A549 (cell line): Measurements from ENCODE around the gene WNT7A.

Experiments used
- EHMT2 ChIP-seq: fragments of 200-600 bp; sonication (generic); IDR thresholded peaks from 2 replicates; pipeline ENCODE4 v1.6.1; 2016; ENCODE audit warnings: antibody characterized with exemption, low read depth, mild to moderate bottlenecking, moderate library complexity
- JUN ChIP-seq, 2 experiments: fragments of >200 bp; sonication (Bioruptor Twin); formaldehyde crosslinking; IDR thresholded peaks; 2 replicates in 1 of 2; 3 replicates in 1 of 2; pipeline ENCODE4 v1.6.1; 2016 to 2017
- POLR2A ChIP-seq: IDR thresholded peaks from 2 replicates; pipeline ENCODE4 v1.6.1; 2012; ENCODE audit warnings: mild to moderate bottlenecking, low read length
- RCOR1 ChIP-seq: fragments of 150-350 bp; IDR thresholded peaks from 2 replicates; pipeline ENCODE4 v1.6.1; 2014; ENCODE audit warnings: antibody characterized with exemption, low read length, low read depth
- SREBF2 ChIP-seq: fragments of 450-650 bp; IDR thresholded peaks from 2 replicates; pipeline ENCODE4 v1.6.1; 2014; ENCODE audit warnings: mild to moderate bottlenecking, moderate library complexity
- TF ChIP-seq, protein P1 (sequence below): fragments of >200 bp; sonication (Bioruptor Twin); formaldehyde crosslinking; IDR thresholded peaks from 3 replicates; pipeline ENCODE4 v1.5.1; 2016
- TF ChIP-seq, protein P2 (sequence below): fragments of 200-600 bp; sonication (generic); IDR thresholded peaks from 2 replicates; pipeline ENCODE4 v1.6.1; 2016; ENCODE audit warnings: antibody characterized with exemption, mild to moderate bottlenecking, moderate library complexity

DNA sequence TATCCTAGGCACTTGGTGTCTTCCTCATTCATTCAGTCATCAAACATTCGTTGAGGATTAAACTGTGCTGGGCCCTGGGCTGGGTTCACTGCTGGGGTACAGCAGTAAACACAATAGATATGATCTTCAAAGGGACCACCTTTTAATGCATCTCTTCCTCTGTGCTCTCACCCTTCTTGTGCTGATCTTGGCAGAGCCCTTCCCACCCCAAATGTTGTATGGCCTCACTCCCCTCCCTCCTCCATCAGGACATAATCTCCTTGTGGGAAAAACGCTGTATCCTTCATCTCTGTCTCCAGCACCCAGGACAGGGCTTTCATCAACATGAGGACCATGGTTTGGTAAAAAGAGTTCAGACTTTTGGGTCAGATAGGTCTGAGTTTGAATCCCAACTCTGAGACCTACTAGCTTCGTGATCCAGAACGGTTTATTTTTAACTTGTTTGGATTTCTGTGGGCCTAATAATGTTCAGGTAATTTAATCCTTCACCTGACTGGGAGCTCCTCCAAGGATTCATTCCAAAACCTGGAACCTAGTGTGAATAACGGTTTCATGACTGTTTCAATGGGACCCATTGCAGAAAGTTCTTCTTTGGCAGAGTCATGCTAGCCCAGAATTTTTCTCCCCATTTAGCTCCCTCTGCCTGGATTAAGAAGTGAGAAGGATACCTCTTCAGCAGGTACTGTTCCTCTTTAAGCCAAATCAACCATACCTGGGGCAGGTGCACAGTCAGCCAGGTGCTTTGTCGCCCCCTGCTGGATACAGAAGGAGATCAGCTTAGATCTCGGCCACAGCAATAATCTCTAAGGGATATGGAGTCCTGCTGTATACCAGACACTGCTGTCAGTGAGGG, 5.2 kb upstream of the WNT7A start:
- TF ChIP-seq EHMT2, result no peak
- no peak for TF ChIP-seq JUN (IDR thresholded peaks at IDR 0.05)
- TF ChIP-seq RCOR1, result no peak
- TF ChIP-seq SREBF2, result no peak
- TF ChIP-seq, protein P1, sequence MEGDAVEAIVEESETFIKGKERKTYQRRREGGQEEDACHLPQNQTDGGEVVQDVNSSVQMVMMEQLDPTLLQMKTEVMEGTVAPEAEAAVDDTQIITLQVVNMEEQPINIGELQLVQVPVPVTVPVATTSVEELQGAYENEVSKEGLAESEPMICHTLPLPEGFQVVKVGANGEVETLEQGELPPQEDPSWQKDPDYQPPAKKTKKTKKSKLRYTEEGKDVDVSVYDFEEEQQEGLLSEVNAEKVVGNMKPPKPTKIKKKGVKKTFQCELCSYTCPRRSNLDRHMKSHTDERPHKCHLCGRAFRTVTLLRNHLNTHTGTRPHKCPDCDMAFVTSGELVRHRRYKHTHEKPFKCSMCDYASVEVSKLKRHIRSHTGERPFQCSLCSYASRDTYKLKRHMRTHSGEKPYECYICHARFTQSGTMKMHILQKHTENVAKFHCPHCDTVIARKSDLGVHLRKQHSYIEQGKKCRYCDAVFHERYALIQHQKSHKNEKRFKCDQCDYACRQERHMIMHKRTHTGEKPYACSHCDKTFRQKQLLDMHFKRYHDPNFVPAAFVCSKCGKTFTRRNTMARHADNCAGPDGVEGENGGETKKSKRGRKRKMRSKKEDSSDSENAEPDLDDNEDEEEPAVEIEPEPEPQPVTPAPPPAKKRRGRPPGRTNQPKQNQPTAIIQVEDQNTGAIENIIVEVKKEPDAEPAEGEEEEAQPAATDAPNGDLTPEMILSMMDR, result peak; percentile 66
- TF ChIP-seq, protein P2, sequence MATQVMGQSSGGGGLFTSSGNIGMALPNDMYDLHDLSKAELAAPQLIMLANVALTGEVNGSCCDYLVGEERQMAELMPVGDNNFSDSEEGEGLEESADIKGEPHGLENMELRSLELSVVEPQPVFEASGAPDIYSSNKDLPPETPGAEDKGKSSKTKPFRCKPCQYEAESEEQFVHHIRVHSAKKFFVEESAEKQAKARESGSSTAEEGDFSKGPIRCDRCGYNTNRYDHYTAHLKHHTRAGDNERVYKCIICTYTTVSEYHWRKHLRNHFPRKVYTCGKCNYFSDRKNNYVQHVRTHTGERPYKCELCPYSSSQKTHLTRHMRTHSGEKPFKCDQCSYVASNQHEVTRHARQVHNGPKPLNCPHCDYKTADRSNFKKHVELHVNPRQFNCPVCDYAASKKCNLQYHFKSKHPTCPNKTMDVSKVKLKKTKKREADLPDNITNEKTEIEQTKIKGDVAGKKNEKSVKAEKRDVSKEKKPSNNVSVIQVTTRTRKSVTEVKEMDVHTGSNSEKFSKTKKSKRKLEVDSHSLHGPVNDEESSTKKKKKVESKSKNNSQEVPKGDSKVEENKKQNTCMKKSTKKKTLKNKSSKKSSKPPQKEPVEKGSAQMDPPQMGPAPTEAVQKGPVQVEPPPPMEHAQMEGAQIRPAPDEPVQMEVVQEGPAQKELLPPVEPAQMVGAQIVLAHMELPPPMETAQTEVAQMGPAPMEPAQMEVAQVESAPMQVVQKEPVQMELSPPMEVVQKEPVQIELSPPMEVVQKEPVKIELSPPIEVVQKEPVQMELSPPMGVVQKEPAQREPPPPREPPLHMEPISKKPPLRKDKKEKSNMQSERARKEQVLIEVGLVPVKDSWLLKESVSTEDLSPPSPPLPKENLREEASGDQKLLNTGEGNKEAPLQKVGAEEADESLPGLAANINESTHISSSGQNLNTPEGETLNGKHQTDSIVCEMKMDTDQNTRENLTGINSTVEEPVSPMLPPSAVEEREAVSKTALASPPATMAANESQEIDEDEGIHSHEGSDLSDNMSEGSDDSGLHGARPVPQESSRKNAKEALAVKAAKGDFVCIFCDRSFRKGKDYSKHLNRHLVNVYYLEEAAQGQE, result no peak
- TF ChIP-seq POLR2A, result no peak
